Mucosa of rectum (tissue), 2 donors: ENCODE data around the gene NGEF.
"Not testable (repeated sequence)": the region's sequence is repeated elsewhere in the genome, so short reads cannot be mapped to it uniquely, and the experiment has no call there.

Experiments
- H3K27ac ChIP-seq, 2 donors: one replicate each; pipeline ENCODE4 v1.7.0; 2013; ENCODE audit warnings: inconsistent platforms in 2 of 2, low read depth in 2 of 2, low read length in 2 of 2
- H3K27me3 ChIP-seq, 2 donors: one replicate each; pipeline ENCODE4 v1.7.0; 2013; ENCODE audit warnings: low read length in 2 of 2; ENCODE audit not compliant: control insufficient read depth in 2 of 2, insufficient read depth in 2 of 2
- H3K36me3 ChIP-seq, 2 donors: one replicate each; pipeline ENCODE4 v1.7.0; 2013; ENCODE audit warnings: low read length in 2 of 2; ENCODE audit not compliant: control insufficient read depth in 2 of 2, insufficient read depth in 2 of 2
- H3K4me1 ChIP-seq, 2 donors: one replicate each; pipeline ENCODE4 v1.7.0; 2013; ENCODE audit warnings: low read length in 2 of 2, mild to moderate bottlenecking in 1 of 2; ENCODE audit not compliant: control insufficient read depth in 2 of 2, insufficient read depth in 2 of 2
- H3K4me3 ChIP-seq, 2 donors: one replicate each; pipeline ENCODE4 v1.7.0; 2013; ENCODE audit warnings: low read length in 2 of 2
- H3K9ac ChIP-seq, 2 donors: one replicate each; pipeline ENCODE4 v1.7.0; 2013; ENCODE audit warnings: low read length in 2 of 2, low read depth in 1 of 2, mild to moderate bottlenecking in 1 of 2
- H3K9me3 ChIP-seq, 2 donors: one replicate each; pipeline ENCODE4 v1.7.0; 2013; ENCODE audit warnings: low read length in 2 of 2; ENCODE audit not compliant: control insufficient read depth in 2 of 2
- donor health status: healthy.
- donor health status: Normal muscosa, but diverticular disease.

The NGEF gene

DNA sequence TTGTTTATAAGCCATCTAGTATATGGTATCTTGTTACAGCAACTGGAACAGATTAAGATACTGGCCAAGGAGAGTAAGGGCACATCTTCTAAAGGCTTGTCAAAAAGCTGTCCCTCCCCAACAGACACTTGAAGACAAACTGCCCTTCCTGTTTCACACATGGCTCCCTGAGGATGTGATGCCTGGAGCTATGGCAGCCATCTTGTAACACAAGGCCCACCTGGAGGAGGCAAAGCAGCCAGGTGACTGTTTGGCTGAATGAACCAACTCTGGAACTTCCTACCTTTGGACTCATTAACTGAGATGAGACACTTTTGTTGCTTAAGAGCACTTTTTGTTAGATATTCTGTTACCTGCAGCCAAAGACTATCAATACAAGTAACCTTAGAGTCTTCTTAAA, 88.6 kb downstream of the NGEF start:
- no peak overlapping the region for H3K27ac ChIP-seq
- H3K9ac ChIP-seq: no peak overlapping the region
- H3K36me3 ChIP-seq: peaks cover 17 to 23% of the 10 kb centered on the region in 2 donors
- no peak overlapping the region for H3K4me3 ChIP-seq
- H3K9me3 ChIP-seq: no peaks in the 10 kb centered on the region
- peaks cover 4 to 5% of the 10 kb centered on the region in 2 donors for H3K27me3 ChIP-seq
- H3K4me1 ChIP-seq: peaks cover 0 to 5% of the 10 kb centered on the region in 2 donors

GRCh38 chr2:232920760-232921159, 92.3 kb downstream of the NGEF start:
- Histone ChIP-seq H3K4me1 (no peaks in the 10 kb centered on the region), H3K27ac (no peak overlapping the region), H3K4me3 (no peak overlapping the region), H3K36me3 (peaks cover 17 to 24% of the 10 kb centered on the region in 2 donors), H3K9me3 (no peaks in the 10 kb centered on the region), H3K9ac (no peak overlapping the region), H3K27me3 (peaks cover 0 to 4% of the 10 kb centered on the region in 2 donors)

DNA sequence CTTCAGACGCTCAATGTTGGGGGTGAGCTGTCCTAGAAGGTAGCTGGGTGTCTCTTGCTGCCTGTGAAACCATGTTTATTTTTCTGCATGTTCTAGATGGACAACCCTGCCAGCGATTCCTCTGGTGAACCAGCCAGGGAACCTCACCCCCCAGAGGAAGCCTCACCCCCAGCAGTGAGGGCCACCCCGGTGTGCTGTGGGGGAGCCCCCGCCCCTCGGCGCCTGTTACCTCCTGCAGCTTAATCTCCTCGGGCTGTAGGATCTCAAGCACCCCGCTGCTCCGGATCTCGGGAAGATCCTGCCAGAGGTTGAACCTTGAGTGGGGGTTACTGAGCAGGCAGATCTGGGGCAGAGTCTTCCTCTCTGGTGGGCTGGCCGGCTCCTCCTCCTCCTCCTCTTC, 93.0 kb downstream of the NGEF start:
- no peaks in the 10 kb centered on the region for H3K9me3 ChIP-seq
- H3K27me3 ChIP-seq: peaks cover 0 to under 1% of the 10 kb centered on the region in 2 donors
- H3K4me3 ChIP-seq: no peak overlapping the region
- no peak overlapping the region for H3K27ac ChIP-seq
- H3K9ac ChIP-seq: no peak overlapping the region
- no peaks in the 10 kb centered on the region for H3K4me1 ChIP-seq
- H3K36me3 ChIP-seq: peaks cover 15 to 20% of the 10 kb centered on the region in 2 donors

GRCh38 chr2:232919141-232919540, 93.9 kb downstream of the NGEF start:
- H3K27me3 ChIP-seq: no peaks in the 10 kb centered on the region
- H3K4me1 ChIP-seq: no peaks in the 10 kb centered on the region

DNA sequence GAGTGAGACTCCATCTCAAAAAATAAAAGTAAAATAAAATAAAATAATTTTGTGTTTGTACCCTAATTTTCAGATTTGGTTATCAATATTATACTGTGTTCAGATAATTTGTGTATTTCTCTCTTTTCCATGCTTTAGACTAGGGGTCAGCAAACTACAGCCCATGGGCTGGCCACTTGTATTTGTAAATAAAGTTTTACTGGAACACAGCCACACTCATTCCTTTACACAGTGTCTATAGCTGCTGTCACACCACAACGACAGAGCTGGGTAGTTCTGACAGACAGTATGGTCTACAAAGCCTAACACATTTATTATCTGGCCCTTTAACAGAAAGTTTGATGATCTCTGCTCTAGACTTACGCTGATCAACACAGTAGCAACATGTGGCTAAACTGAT, 99.2 kb downstream of the NGEF start:
- H3K36me3 ChIP-seq: no peaks in the 10 kb centered on the region
- H3K9me3 ChIP-seq: no peaks in the 10 kb centered on the region
- no peak overlapping the region for H3K4me3 ChIP-seq
- H3K4me1 ChIP-seq: no peaks in the 10 kb centered on the region
- no peak overlapping the region for H3K27ac ChIP-seq
- H3K9ac ChIP-seq: no peak overlapping the region
- no peaks in the 10 kb centered on the region for H3K27me3 ChIP-seq

More at GRCh38 chr2:232919141-232919540, 93.9 kb downstream of the NGEF start:
- Histone ChIP-seq H3K27ac (no peak overlapping the region), H3K9me3 (no peaks in the 10 kb centered on the region), H3K4me3 (no peak overlapping the region), H3K36me3 (peaks cover 11 to 14% of the 10 kb centered on the region in 2 donors), H3K9ac (no peak overlapping the region)

- no peaks in the 10 kb centered on the region for H3K27me3 ChIP-seq
- H3K36me3 ChIP-seq: no peaks in the 10 kb centered on the region
Measured at GRCh38 chr2:232911712-232912277, 101.3 kb downstream of the NGEF start.

GRCh38 chr2:232910376-232910775, 102.7 kb downstream of the NGEF start:
- H3K27me3 ChIP-seq: no peaks in the 10 kb centered on the region
- no peaks in the 10 kb centered on the region for H3K4me1 ChIP-seq
- H3K9me3 ChIP-seq: no peaks in the 10 kb centered on the region
- H3K9ac ChIP-seq: no peak overlapping the region
- no peaks in the 10 kb centered on the region for H3K36me3 ChIP-seq
- H3K27ac ChIP-seq: no peak overlapping the region
- H3K4me3 ChIP-seq: no peak overlapping the region

More at GRCh38 chr2:232911712-232912277, 101.3 kb downstream of the NGEF start:
- Histone ChIP-seq H3K9ac (no peak overlapping the region), H3K4me3 (no peak overlapping the region), H3K4me1 (no peaks in the 10 kb centered on the region), H3K9me3 (no peaks in the 10 kb centered on the region), H3K27ac (no peak overlapping the region)

DNA sequence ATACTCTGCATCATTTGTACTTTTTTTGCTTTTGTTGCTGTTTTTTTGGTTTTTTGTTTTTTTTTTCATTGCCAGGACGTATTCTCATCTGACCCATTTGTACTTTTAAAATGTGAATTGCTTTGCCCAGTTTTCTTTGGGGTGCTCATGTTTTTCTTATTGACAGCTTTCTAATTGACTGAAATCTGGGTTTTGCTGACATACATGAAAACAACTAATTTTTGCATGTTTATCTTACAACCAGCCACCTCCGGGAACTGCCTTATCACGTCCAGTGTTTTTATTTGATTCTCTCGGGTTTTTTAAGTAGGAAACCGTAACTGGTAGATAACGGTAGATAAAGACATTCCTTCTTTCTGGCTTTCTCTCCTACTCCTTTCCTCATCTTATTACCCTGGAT, 104.4 kb downstream of the NGEF start:
- Histone ChIP-seq H3K27me3 (no peaks in the 10 kb centered on the region), H3K36me3 (no peaks in the 10 kb centered on the region), H3K4me3 (no peak overlapping the region)

DNA sequence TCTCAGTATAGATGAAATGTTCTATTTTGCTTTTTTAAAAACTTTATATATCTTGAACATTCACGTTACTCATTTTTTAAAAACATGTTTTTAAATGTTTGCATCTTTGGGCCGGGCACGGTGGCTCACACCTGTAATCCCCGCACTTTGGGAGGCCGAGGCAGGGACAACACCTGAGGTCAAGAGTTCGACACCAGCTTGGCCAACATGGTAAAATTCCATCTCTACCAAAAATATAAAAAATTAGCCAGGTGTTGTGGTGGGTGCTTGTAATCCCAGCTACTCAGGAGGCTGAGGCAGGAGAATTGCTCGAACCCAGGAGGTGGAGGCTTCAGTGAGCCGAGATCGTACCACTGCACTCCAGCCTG, 105.4 kb downstream of the NGEF start:
- H3K4me1 ChIP-seq, H3K9ac ChIP-seq, H3K4me3 ChIP-seq, H3K36me3 ChIP-seq, H3K9me3 ChIP-seq, H3K27me3 ChIP-seq, H3K27ac ChIP-seq: not testable (repeated sequence)

More for the DNA sequence above, 104.4 kb downstream of the NGEF start:
- Histone ChIP-seq H3K9me3 (no peaks in the 10 kb centered on the region), H3K9ac (no peak overlapping the region), H3K4me1 (no peaks in the 10 kb centered on the region), H3K27ac (no peak overlapping the region)

DNA sequence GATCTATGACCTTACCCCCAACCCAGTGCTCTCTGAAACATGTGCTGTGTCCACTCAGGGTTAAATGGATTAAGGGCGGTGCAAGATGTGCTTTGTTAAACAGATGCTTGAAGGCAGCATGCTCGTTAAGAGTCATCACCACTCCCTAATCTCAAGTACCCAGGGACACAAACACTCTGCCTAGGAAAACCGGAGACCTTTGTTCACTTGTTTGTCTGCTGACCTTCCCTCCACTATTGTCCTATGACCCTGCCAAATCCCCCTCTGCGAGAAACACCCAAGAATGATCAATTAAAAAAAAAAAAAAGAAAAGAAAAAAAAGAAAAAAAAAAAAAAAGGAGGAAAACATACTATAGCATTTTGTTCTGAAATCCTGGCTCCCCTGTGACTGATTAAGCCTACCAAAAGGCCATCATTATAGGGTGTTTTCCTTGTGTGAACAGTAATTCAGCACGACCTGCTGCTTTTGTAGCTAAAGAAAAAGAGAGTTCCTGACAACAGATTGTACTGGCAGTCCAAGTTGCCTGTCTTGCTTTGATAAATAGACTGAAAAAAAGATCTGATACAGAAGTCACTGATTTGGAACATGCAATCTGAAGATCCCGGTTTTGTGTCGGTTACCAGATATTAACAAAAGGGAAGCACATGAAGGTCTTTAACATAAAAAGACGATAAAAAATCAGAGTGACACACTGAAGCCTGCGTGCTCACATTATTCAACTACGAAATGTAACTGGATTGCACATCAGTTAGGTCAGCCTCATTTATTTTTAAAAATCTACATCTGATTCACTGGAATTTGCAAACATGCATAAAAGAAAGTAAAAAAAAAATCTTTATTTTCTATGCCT, 106.0 kb downstream of the NGEF start:
- H3K4me3 ChIP-seq, H3K27ac ChIP-seq: not testable (repeated sequence)

More for the DNA sequence above, 106.0 kb downstream of the NGEF start:
- not testable (repeated sequence) for H3K9ac ChIP-seq, H3K27me3 ChIP-seq, H3K36me3 ChIP-seq, H3K4me1 ChIP-seq, H3K9me3 ChIP-seq
